K562 (cell line): ENCODE results near the gene TANGO6. TPM values are rescaled to one million over a fixed set of nuclear protein-coding genes. Genes with fewer than 3 reads are reported as not detected.
A peak's percentile ranks its signal among the peaks of the same experiment; 100 is the strongest.

Experiments used
- EP300 ChIP-seq: IDR thresholded peaks from 2 replicates; pipeline ENCODE4 v1.6.1; 2012; ENCODE audit warnings: low read length, improper control_type of control experiment
- FOS ChIP-seq: IDR thresholded peaks from 3 replicates; pipeline ENCODE4 v1.6.1; 2011; ENCODE audit not compliant: insufficient read length; ENCODE audit errors: extremely low read depth
- FOXJ2 ChIP-seq: fragments of 200-800 bp; sonication (Bioruptor generic); IDR thresholded peaks from 2 replicates; pipeline ENCODE4 v1.6.1; 2016; ENCODE audit warnings: missing genetic modification characterization, missing compliant biosample characterization
- MYNN ChIP-seq, 2 experiments: sonication (generic); formaldehyde crosslinking in 1 of 2; IDR thresholded peaks; 2 replicates each; pipeline versions ENCODE4 v1.5.0 to v1.6.1; 2016 to 2020; ENCODE audit warnings: antibody characterized with exemption in 1 of 2, missing genetic modification reagents in 1 of 2
- NCOA1 ChIP-seq: fragments of 450-650 bp; IDR thresholded peaks from 2 replicates; pipeline ENCODE4 v1.6.1; 2016; ENCODE audit warnings: low read depth
- SETDB1 ChIP-seq: IDR thresholded peaks from one replicate; pipeline ENCODE4 v1.6.1; 2012; ENCODE audit warnings: low read length, control low read depth, inconsistent platforms
- STAT5A ChIP-seq: IDR thresholded peaks from 2 replicates; pipeline ENCODE4 v1.6.1; 2012; ENCODE audit warnings: low read length, inconsistent platforms, borderline replicate concordance
- TEAD2 ChIP-seq: fragments of 450-650 bp; IDR thresholded peaks from 2 replicates; pipeline ENCODE4 v1.6.1; 2016; ENCODE audit warnings: missing genetic modification characterization, control low read depth, missing compliant biosample characterization
- TRIM24 ChIP-seq, 2 experiments: fragments of 450-650 bp; IDR thresholded peaks; 2 replicates each; pipeline ENCODE4 v1.6.1; 2016
- ZFPM2 ChIP-seq: fragments of 250-450 bp; sonication (Bioruptor Pico); IDR thresholded peaks from 2 replicates; pipeline ENCODE4 v1.5.1; 2022; ENCODE audit warnings: mild to moderate bottlenecking
- ZNF146 ChIP-seq: IDR thresholded peaks from one replicate; pipeline ENCODE4 v1.6.1; 2018; ENCODE audit warnings: missing compliant biosample characterization; ENCODE audit not compliant: unreplicated experiment
- polyA plus RNA-seq, 8 experiments: library from polyadenylated mRNA; depleted of rRNA in 4 of 8; stranded (reverse) in 5 of 8; unstranded in 3 of 8; fragments of >200 nt; fragmentation: Nextera tagmentation in 2 of 8; fragmentation: Illumina TruSeq in 1 of 8; extraction: Ambion mirVana in 2 of 8; extraction: Trizol in 1 of 8; gene quantifications; 2 replicates each; pipeline versions ENCODE4 v1.2.1 to v1.2.3, GENCODE V29; 2011 to 2014; ENCODE audit warnings: inconsistent platforms in 1 of 8, missing spikeins in 1 of 8
- total RNA-seq, 7 experiments: library from RNA; depleted of rRNA in 6 of 7; stranded (reverse); fragments of >200 nt in 6 of 7; fragmentation: Illumina TruSeq in 2 of 7; extraction: Trizol in 2 of 7; gene quantifications; 2 replicates each; pipeline versions ENCODE4 v1.2.1 to v1.2.3, GENCODE V29; 2011 to 2021; ENCODE audit warnings: low replicate concordance in 1 of 7
- TF ChIP-seq, protein P1 (sequence below): IDR thresholded peaks from 3 replicates; pipeline ENCODE4 v1.6.1; 2011; ENCODE audit warnings: borderline replicate concordance, mild to moderate bottlenecking; ENCODE audit not compliant: insufficient read length, insufficient read depth
- TF ChIP-seq, protein P2 (sequence below), 2 experiments: fragments of 450-650 bp; IDR thresholded peaks; 2 replicates each; pipeline ENCODE4 v1.6.1; 2016; ENCODE audit warnings: mild to moderate bottlenecking in 2 of 2, borderline replicate concordance in 1 of 2, low read depth in 1 of 2, moderate library complexity in 1 of 2
- TF ChIP-seq, protein P3 (sequence below), 2 experiments: fragments of 150-350 bp in 1 of 2; IDR thresholded peaks; 2 replicates each; pipeline ENCODE4 v1.6.1; 2012 to 2016; ENCODE audit warnings: low read depth in 2 of 2, low read length in 2 of 2, mild to moderate bottlenecking in 1 of 2, moderate library complexity in 1 of 2

TANGO6 gene
- total and polyA plus RNA-seq, 9 of the 15 experiments (the other 6 are each of a cell fraction or from before 2014, with no cell fraction given) = 1.6 to 15.2 (median 9.6) TPM

- TF ChIP-seq, protein P1, sequence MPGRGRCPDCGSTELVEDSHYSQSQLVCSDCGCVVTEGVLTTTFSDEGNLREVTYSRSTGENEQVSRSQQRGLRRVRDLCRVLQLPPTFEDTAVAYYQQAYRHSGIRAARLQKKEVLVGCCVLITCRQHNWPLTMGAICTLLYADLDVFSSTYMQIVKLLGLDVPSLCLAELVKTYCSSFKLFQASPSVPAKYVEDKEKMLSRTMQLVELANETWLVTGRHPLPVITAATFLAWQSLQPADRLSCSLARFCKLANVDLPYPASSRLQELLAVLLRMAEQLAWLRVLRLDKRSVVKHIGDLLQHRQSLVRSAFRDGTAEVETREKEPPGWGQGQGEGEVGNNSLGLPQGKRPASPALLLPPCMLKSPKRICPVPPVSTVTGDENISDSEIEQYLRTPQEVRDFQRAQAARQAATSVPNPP = no peak
- TF ChIP-seq FOS = peak; percentile 67
- 0 out of 2 replicates have a peak, but pooled peaks have one; percentile 32 for TF ChIP-seq MYNN (IDR thresholded peaks at IDR 0.05)
- no peak for TF ChIP-seq MYNN (CRISPR knock-in tag; IDR thresholded peaks at IDR 0.05)
- no peak for TF ChIP-seq NCOA1
- no peak for TF ChIP-seq ZNF146 (CRISPR knock-in tag)
- TF ChIP-seq FOXJ2 (tag) = no peak
- peak in 1 of 2 experiments; percentile 37; a peak in 1 of 4 replicates for TF ChIP-seq TRIM24 (IDR thresholded peaks at IDR 0.05)
- TF ChIP-seq TEAD2 = no peak
- TF ChIP-seq SETDB1 = no peak
- no peak for TF ChIP-seq ZFPM2 (CRISPR knock-in tag)
- peak; percentile 28; the same call in 1 of the 2 replicates for TF ChIP-seq STAT5A
- TF ChIP-seq, protein P2, sequence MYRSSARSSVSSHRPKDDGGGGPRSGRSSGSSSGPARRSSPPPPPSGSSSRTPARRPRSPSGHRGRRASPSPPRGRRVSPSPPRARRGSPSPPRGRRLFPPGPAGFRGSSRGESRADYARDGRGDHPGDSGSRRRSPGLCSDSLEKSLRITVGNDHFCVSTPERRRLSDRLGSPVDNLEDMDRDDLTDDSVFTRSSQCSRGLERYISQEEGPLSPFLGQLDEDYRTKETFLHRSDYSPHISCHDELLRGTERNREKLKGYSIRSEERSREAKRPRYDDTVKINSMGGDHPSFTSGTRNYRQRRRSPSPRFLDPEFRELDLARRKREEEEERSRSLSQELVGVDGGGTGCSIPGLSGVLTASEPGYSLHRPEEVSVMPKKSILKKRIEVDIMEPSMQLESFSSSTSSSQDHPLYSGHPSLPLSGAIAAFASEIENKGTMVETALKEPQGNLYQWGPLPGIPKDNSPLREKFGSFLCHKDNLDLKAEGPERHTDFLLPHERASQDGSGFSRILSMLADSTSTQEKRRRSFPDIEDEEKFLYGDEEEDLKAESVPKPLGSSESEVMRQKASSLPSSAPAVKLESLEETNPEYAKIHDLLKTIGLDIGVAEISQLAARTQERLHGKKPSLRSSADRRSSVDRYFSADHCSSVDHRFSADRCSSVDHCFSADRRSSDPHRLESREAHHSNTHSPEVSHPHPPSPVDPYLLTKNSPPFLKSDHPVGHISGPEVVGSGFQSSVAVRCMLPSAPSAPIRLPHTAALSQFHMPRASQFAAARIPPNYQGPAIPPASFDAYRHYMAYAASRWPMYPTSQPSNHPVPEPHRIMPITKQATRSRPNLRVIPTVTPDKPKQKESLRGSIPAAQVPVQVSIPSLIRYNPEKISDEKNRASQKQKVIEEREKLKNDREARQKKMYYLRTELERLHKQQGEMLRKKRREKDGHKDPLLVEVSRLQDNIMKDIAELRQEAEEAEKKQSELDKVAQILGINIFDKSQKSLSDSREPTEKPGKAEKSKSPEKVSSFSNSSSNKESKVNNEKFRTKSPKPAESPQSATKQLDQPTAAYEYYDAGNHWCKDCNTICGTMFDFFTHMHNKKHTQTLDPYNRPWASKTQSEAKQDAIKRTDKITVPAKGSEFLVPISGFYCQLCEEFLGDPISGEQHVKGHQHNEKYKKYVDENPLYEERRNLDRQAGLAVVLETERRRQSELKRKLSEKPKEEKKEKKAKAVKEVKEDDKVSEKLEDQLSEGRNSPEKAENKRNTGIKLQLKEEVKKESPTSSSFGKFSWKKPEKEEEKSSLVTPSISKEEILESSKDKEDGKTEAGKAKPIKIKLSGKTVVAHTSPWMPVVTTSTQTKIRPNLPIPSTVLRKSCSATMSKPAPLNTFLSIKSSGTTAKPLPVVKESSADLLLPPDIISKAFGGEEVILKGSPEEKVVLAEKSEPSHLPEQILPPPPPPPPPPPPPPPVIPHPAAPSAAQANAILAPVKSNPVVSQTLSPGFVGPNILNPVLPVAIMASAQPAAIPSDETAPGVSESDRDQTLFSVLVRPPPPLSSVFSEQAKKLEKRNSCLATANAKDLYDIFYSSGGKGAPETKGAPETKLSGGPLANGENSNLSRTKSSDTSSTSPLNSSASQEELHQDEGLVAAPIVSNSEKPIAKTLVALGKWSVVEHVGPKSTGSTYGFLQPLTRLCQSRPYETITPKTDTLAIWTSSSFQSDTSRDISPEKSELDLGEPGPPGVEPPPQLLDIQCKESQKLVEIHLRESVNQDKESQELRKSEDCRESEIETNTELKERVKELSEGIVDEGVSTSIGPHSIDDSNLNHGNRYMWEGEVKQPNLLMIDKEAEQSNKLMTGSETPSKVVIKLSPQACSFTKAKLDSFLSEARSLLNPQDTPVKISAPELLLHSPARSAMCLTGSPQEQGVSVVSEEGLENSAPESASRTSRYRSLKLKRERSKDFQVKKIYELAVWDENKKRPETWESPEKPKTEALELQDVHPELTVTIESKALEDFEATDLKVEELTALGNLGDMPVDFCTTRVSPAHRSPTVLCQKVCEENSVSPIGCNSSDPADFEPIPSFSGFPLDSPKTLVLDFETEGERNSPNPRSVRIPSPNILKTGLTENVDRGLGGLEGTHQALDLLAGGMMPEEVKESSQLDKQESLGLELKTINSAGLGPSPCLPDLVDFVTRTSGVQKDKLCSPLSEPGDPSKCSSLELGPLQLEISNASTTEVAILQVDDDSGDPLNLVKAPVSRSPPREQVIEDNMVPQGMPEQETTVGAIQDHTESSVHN (IDR thresholded peaks at IDR 0.05; ENCODE audit: borderline replicate concordance in 1 of 2, low read depth in 1 of 2) = no peak
- TF ChIP-seq, protein P3, sequence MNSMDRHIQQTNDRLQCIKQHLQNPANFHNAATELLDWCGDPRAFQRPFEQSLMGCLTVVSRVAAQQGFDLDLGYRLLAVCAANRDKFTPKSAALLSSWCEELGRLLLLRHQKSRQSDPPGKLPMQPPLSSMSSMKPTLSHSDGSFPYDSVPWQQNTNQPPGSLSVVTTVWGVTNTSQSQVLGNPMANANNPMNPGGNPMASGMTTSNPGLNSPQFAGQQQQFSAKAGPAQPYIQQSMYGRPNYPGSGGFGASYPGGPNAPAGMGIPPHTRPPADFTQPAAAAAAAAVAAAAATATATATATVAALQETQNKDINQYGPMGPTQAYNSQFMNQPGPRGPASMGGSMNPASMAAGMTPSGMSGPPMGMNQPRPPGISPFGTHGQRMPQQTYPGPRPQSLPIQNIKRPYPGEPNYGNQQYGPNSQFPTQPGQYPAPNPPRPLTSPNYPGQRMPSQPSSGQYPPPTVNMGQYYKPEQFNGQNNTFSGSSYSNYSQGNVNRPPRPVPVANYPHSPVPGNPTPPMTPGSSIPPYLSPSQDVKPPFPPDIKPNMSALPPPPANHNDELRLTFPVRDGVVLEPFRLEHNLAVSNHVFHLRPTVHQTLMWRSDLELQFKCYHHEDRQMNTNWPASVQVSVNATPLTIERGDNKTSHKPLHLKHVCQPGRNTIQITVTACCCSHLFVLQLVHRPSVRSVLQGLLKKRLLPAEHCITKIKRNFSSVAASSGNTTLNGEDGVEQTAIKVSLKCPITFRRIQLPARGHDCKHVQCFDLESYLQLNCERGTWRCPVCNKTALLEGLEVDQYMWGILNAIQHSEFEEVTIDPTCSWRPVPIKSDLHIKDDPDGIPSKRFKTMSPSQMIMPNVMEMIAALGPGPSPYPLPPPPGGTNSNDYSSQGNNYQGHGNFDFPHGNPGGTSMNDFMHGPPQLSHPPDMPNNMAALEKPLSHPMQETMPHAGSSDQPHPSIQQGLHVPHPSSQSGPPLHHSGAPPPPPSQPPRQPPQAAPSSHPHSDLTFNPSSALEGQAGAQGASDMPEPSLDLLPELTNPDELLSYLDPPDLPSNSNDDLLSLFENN (IDR thresholded peaks at IDR 0.05; ENCODE audit: low read depth in 2 of 2, low read length in 2 of 2) = no peak
- peak; percentile 69 for TF ChIP-seq EP300
Measured at GRCh38 chr16:69089091-69089910, 246.0 kb downstream of the TANGO6 start (continued).
